ENCODE results near the gene RBMS1.

The RBMS1 gene

GRCh38 chr2:160399880-160400279 lies 93.7 kb downstream of the RBMS1 start:
- Histone ChIP-seq H3K27me3 (ENCODE audit: insufficient read depth, poor library complexity, severe bottlenecking) (no peaks in the 10 kb centered on the region), H3K4me3 (replicated peaks; ENCODE audit: insufficient read depth, low read length) (no peak overlapping the region), H3K27ac (replicated peaks) (no peak overlapping the region)
- TF ChIP-seq SPI1 (IDR thresholded peaks at IDR 0.05; ENCODE audit: borderline replicate concordance, low read depth) (peak; percentile 14; the same call in 1 of the 2 replicates), POLR2AphosphoS5 (IDR thresholded peaks at IDR 0.05; ENCODE audit: low read depth) (no peak)
- DNase-seq (ENCODE audit: low read depth in 1 of 2, low spot score in 1 of 2): no peak

DNA sequence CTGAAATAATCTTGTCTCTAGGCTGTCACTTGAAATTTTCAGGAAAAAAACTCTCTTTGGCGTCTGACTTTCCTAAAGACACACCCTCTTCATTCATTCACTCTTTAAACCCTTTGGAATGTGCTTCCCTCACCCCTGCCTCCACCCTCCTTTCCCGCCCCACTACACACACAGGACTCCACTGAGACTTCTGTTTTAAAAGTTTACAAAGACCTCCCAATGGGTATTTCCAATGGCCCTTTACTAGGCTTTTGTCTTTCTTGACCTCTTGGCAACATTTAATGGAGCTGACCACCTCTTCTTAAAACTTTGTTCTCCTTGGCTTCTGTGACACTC lies 96.1 kb downstream of the RBMS1 start:
- Histone ChIP-seq H3K27me3 (ENCODE audit: insufficient read depth, poor library complexity, severe bottlenecking) (no peaks in the 10 kb centered on the region), H3K27ac (replicated peaks) (no peak overlapping the region), H3K4me3 (replicated peaks; ENCODE audit: insufficient read depth, low read length) (no peak overlapping the region)
- DNase-seq (ENCODE audit: low read depth in 1 of 2, low spot score in 1 of 2): no peak
- no peak for TF ChIP-seq GABPA (IDR thresholded peaks at IDR 0.05; ENCODE audit: low read depth)
- TF ChIP-seq, protein P1, sequence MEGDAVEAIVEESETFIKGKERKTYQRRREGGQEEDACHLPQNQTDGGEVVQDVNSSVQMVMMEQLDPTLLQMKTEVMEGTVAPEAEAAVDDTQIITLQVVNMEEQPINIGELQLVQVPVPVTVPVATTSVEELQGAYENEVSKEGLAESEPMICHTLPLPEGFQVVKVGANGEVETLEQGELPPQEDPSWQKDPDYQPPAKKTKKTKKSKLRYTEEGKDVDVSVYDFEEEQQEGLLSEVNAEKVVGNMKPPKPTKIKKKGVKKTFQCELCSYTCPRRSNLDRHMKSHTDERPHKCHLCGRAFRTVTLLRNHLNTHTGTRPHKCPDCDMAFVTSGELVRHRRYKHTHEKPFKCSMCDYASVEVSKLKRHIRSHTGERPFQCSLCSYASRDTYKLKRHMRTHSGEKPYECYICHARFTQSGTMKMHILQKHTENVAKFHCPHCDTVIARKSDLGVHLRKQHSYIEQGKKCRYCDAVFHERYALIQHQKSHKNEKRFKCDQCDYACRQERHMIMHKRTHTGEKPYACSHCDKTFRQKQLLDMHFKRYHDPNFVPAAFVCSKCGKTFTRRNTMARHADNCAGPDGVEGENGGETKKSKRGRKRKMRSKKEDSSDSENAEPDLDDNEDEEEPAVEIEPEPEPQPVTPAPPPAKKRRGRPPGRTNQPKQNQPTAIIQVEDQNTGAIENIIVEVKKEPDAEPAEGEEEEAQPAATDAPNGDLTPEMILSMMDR (IDR thresholded peaks at IDR 0.05; ENCODE audit: insufficient read depth, low read length): no peak
- no peak for TF ChIP-seq SPI1 (IDR thresholded peaks at IDR 0.05; ENCODE audit: borderline replicate concordance, low read depth)
- TF ChIP-seq POLR2AphosphoS5 (IDR thresholded peaks at IDR 0.05; ENCODE audit: low read depth): no peak
- no peak for TF ChIP-seq REST (IDR thresholded peaks at IDR 0.05; ENCODE audit: insufficient replicate concordance, low read depth)

GRCh38 chr2:160394153-160394552 lies 99.5 kb downstream of the RBMS1 start:
- peak in 1 of 2 experiments; percentile 66 for DNase-seq (ENCODE audit: low read depth in 1 of 2, low spot score in 1 of 2)
- Histone ChIP-seq H3K27me3 (ENCODE audit: insufficient read depth, poor library complexity, severe bottlenecking) (no peaks in the 10 kb centered on the region), H3K27ac (replicated peaks) (peak overlapping the region; percentile 64), H3K4me3 (replicated peaks; ENCODE audit: insufficient read depth, low read length) (no peak overlapping the region)
- TF ChIP-seq SPI1 (IDR thresholded peaks at IDR 0.05; ENCODE audit: borderline replicate concordance, low read depth): no peak; the same call in 1 of the 2 replicates
- TF ChIP-seq, protein P1 (IDR thresholded peaks at IDR 0.05; ENCODE audit: insufficient read depth, low read length): no peak
- no peak for TF ChIP-seq REST (IDR thresholded peaks at IDR 0.05; ENCODE audit: insufficient replicate concordance, low read depth)
- no peak for TF ChIP-seq POLR2AphosphoS5 (IDR thresholded peaks at IDR 0.05; ENCODE audit: low read depth)
- no peak for TF ChIP-seq GABPA (IDR thresholded peaks at IDR 0.05; ENCODE audit: low read depth)

DNA sequence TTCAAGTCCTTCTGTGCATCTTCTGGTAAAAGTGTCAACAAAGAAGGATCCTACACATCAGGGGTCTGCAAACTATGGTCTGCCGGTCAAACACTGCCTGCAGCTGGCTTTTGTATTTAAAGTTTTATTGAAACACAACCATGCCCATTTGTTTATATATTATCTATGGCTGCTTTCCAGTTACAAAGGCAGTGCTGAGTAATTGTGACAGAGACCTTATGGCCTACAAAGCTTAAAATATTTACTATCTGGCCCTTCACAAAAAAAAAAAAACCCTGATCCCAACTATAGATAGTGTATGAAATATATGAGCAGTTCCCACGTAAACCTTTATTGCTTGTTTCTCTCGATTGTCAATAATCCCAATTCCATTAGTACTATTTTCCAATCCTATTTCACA lies 101.4 kb downstream of the RBMS1 start:
- DNase-seq (ENCODE audit: low read depth in 1 of 2, low spot score in 1 of 2): no peak
- no peak overlapping the region for H3K4me3 ChIP-seq (replicated peaks; ENCODE audit: insufficient read depth, low read length)
- no peak overlapping the region for H3K27ac ChIP-seq (replicated peaks)
- TF ChIP-seq REST (IDR thresholded peaks at IDR 0.05; ENCODE audit: insufficient replicate concordance, low read depth) (no peak), GABPA (IDR thresholded peaks at IDR 0.05; ENCODE audit: low read depth) (no peak), POLR2AphosphoS5 (IDR thresholded peaks at IDR 0.05; ENCODE audit: low read depth) (no peak)
- TF ChIP-seq, protein P1 (IDR thresholded peaks at IDR 0.05; ENCODE audit: insufficient read depth, low read length): no peak
- no peaks in the 10 kb centered on the region for H3K27me3 ChIP-seq (ENCODE audit: insufficient read depth, poor library complexity, severe bottlenecking)

All from HL-60 (cell line).